CD4-positive, alpha-beta T cell treated with Interferon gamma for 1 hour (primary cell): ENCODE data around the gene SMOC2.
"Not testable (repeated sequence)": the region's sequence is repeated elsewhere in the genome, so short reads cannot be mapped to it uniquely, and the experiment has no call there.

Experiments used
- DNase-seq: peaks from one replicate; pipeline ENCODE4 v3.0.0-alpha.2; 2020

SMOC2 gene

GRCh38 chr6:168524571-168525001 is 83.6 kb downstream of the SMOC2 start:
- DNase-seq = no peak

- DNase-seq = no peak
Measured at GRCh38 chr6:168525114-168525513, 84.1 kb downstream of the SMOC2 start.

GRCh38 chr6:168525926-168526630 is 85.1 kb downstream of the SMOC2 start:
- DNase-seq = no peak

- no peak for DNase-seq
Measured at GRCh38 chr6:168526841-168527281, 85.9 kb downstream of the SMOC2 start.

- DNase-seq = no peak
Measured at GRCh38 chr6:168527451-168528210, 86.6 kb downstream of the SMOC2 start.

- DNase-seq = no peak
Measured at GRCh38 chr6:168528474-168529095, 87.6 kb downstream of the SMOC2 start.

GRCh38 chr6:168529214-168529613 is 88.2 kb downstream of the SMOC2 start:
- DNase-seq = no peak

GRCh38 chr6:168530653-168531071 is 89.7 kb downstream of the SMOC2 start:
- no peak for DNase-seq

GRCh38 chr6:168532070-168532469 is 91.1 kb downstream of the SMOC2 start:
- no peak for DNase-seq

GRCh38 chr6:168533414-168533813 is 92.4 kb downstream of the SMOC2 start:
- no peak for DNase-seq

- no peak for DNase-seq
Measured at GRCh38 chr6:168534265-168534664, 93.3 kb downstream of the SMOC2 start.

- no peak for DNase-seq
Measured at GRCh38 chr6:168535711-168536110, 94.7 kb downstream of the SMOC2 start.

GRCh38 chr6:168536196-168536595 is 95.2 kb downstream of the SMOC2 start:
- DNase-seq = no peak

- DNase-seq = no peak
Measured at GRCh38 chr6:168536665-168537539, 95.9 kb downstream of the SMOC2 start.

- no peak for DNase-seq
Measured at GRCh38 chr6:168537540-168537884, 96.5 kb downstream of the SMOC2 start.

- DNase-seq = not testable (repeated sequence)
Measured at GRCh38 chr6:168538188-168538891, 97.4 kb downstream of the SMOC2 start.

- DNase-seq = no peak
Measured at GRCh38 chr6:168538892-168539811, 98.2 kb downstream of the SMOC2 start.

GRCh38 chr6:168540713-168541291 is 99.8 kb downstream of the SMOC2 start:
- no peak for DNase-seq

- no peak for DNase-seq
Measured at GRCh38 chr6:168541307-168541706, 100.3 kb downstream of the SMOC2 start.

GRCh38 chr6:168542301-168542700 is 101.3 kb downstream of the SMOC2 start:
- no peak for DNase-seq

- DNase-seq = no peak
Measured at GRCh38 chr6:168545428-168545827, 104.4 kb downstream of the SMOC2 start.
